ENCODE measurements around the gene CCDC134. TPM values are rescaled to one million over a fixed set of nuclear protein-coding genes. Genes with fewer than 3 reads are reported as not detected.

CCDC134 gene
- total and polyA plus RNA-seq, 2 donors (not counting 1 experiment from before 2014, with no cell fraction given), result 3.0 to 13.7 TPM

- no peaks in the 10 kb centered on the region for H3K4me1 ChIP-seq (ENCODE audit: control insufficient read depth, extremely low read depth, insufficient read depth, low read length)
- no peak overlapping the region for H3K4me3 ChIP-seq (replicated peaks in 1 of 4; ENCODE audit: control extremely low read depth in 1 of 4, insufficient read depth in 1 of 4, low read depth in 3 of 4, low read length in 4 of 4)
- H3K27me3 ChIP-seq (ENCODE audit: control insufficient read depth, insufficient read depth, low read length), result no peaks in the 10 kb centered on the region
- H3K9ac ChIP-seq (ENCODE audit: insufficient read depth, low read length), result no peak overlapping the region
- no peak overlapping the region for H3K4me2 ChIP-seq (ENCODE audit: extremely low read depth, insufficient read depth, low read length)
- no peak overlapping the region for H3K27ac ChIP-seq (ENCODE audit: insufficient read depth, low read length)
- H2AFZ ChIP-seq (ENCODE audit: low read length), result no peak overlapping the region
- no peak for TF ChIP-seq EZH2 (IDR thresholded peaks at IDR 0.05; ENCODE audit: low read length, missing control alignments)
- no peak for TF ChIP-seq CTCF (conservative IDR thresholded peaks at IDR 0.05 in 1 of 2, IDR thresholded peaks at IDR 0.05 in 1 of 2; ENCODE audit: low read depth in 1 of 2, low read length in 2 of 2)
- H3K9me3 ChIP-seq (ENCODE audit: control insufficient read depth, insufficient read depth, low read depth, low read length), result no peaks in the 10 kb centered on the region
- no peaks in the 10 kb centered on the region for H3K36me3 ChIP-seq (ENCODE audit: control insufficient read depth, insufficient read depth, low read length)
- DNase-seq (ENCODE audit: low read depth in 2 of 2), result no peak
- H4K20me1 ChIP-seq (ENCODE audit: control insufficient read depth, extremely low read depth, insufficient read depth, low read length), result no peaks in the 10 kb centered on the region
- H3K79me2 ChIP-seq (ENCODE audit: control insufficient read depth, insufficient read depth, low read length), result no peaks in the 10 kb centered on the region
Observed at GRCh38 chr22:41766476-41766875, 34.0 kb upstream of the CCDC134 start.

GRCh38 chr22:41768430-41768829, 32.0 kb upstream of the CCDC134 start:
- Histone ChIP-seq H3K4me3 (replicated peaks in 1 of 4; ENCODE audit: control extremely low read depth in 1 of 4, insufficient read depth in 1 of 4, low read depth in 3 of 4, low read length in 4 of 4) (no peak overlapping the region), H4K20me1 (ENCODE audit: control insufficient read depth, extremely low read depth, insufficient read depth, low read length) (no peaks in the 10 kb centered on the region), H3K4me1 (ENCODE audit: control insufficient read depth, extremely low read depth, insufficient read depth, low read length) (no peaks in the 10 kb centered on the region), H2AFZ (ENCODE audit: low read length) (no peak overlapping the region), H3K36me3 (ENCODE audit: control insufficient read depth, insufficient read depth, low read length) (no peaks in the 10 kb centered on the region), H3K79me2 (ENCODE audit: control insufficient read depth, insufficient read depth, low read length) (no peaks in the 10 kb centered on the region), H3K4me2 (ENCODE audit: extremely low read depth, insufficient read depth, low read length) (no peak overlapping the region), H3K27me3 (ENCODE audit: control insufficient read depth, insufficient read depth, low read length) (no peaks in the 10 kb centered on the region), H3K9me3 (ENCODE audit: control insufficient read depth, insufficient read depth, low read depth, low read length) (no peaks in the 10 kb centered on the region), H3K9ac (ENCODE audit: insufficient read depth, low read length) (no peak overlapping the region), H3K27ac (ENCODE audit: insufficient read depth, low read length) (no peak overlapping the region)
- peak in 1 of 2 donors; percentile 74 for DNase-seq (ENCODE audit: low read depth in 2 of 2)
- no peak for TF ChIP-seq CTCF (conservative IDR thresholded peaks at IDR 0.05 in 1 of 2, IDR thresholded peaks at IDR 0.05 in 1 of 2; ENCODE audit: low read depth in 1 of 2, low read length in 2 of 2)
- TF ChIP-seq EZH2 (IDR thresholded peaks at IDR 0.05; ENCODE audit: low read length, missing control alignments), result no peak

- Histone ChIP-seq H4K20me1 (ENCODE audit: control insufficient read depth, extremely low read depth, insufficient read depth, low read length) (no peaks in the 10 kb centered on the region), H3K36me3 (ENCODE audit: control insufficient read depth, insufficient read depth, low read length) (no peaks in the 10 kb centered on the region), H3K4me2 (ENCODE audit: extremely low read depth, insufficient read depth, low read length) (no peak overlapping the region), H3K27me3 (ENCODE audit: control insufficient read depth, insufficient read depth, low read length) (no peaks in the 10 kb centered on the region), H3K4me3 (replicated peaks in 1 of 4; ENCODE audit: control extremely low read depth in 1 of 4, insufficient read depth in 1 of 4, low read depth in 3 of 4, low read length in 4 of 4) (no peak overlapping the region), H2AFZ (ENCODE audit: low read length) (no peak overlapping the region), H3K79me2 (ENCODE audit: control insufficient read depth, insufficient read depth, low read length) (no peaks in the 10 kb centered on the region), H3K9me3 (ENCODE audit: control insufficient read depth, insufficient read depth, low read depth, low read length) (no peaks in the 10 kb centered on the region), H3K9ac (ENCODE audit: insufficient read depth, low read length) (no peak overlapping the region), H3K27ac (ENCODE audit: insufficient read depth, low read length) (no peak overlapping the region), H3K4me1 (ENCODE audit: control insufficient read depth, extremely low read depth, insufficient read depth, low read length) (no peaks in the 10 kb centered on the region)
- TF ChIP-seq CTCF (conservative IDR thresholded peaks at IDR 0.05 in 1 of 2, IDR thresholded peaks at IDR 0.05 in 1 of 2; ENCODE audit: low read depth in 1 of 2, low read length in 2 of 2), result no peak
- TF ChIP-seq EZH2 (IDR thresholded peaks at IDR 0.05; ENCODE audit: low read length, missing control alignments), result no peak
- no peak for DNase-seq (ENCODE audit: low read depth in 2 of 2)
Observed at GRCh38 chr22:41770715-41771468, 29.6 kb upstream of the CCDC134 start.
